Measurements from ENCODE around the gene TBXA2R. TPM values are rescaled to one million over a fixed set of nuclear protein-coding genes. Genes with fewer than 3 reads are reported as not detected.

The TBXA2R gene
- total RNA-seq, 1 donor from 2014 or later, result 0.39 TPM

- Histone ChIP-seq H3K36me3 (ENCODE audit: insufficient read depth, low read length) (no peaks in the 10 kb centered on the region), H2AFZ (ENCODE audit: low read depth, low read length) (no peak overlapping the region), H3K27me3 (ENCODE audit: insufficient read depth, low read length) (no peaks in the 10 kb centered on the region), H3K4me3 (ENCODE audit: insufficient read depth, low read depth, low read length) (no peak overlapping the region), H3K79me2 (ENCODE audit: insufficient read depth, low read length) (peaks cover 12% of the 10 kb centered on the region), H3K27ac (ENCODE audit: low read depth, low read length) (no peak overlapping the region), H3K9me3 (ENCODE audit: insufficient read depth, low read depth, low read length) (no peaks in the 10 kb centered on the region), H3K4me2 (ENCODE audit: low read length) (no peak overlapping the region), H4K20me1 (ENCODE audit: insufficient read depth, low read length) (peaks cover 7% of the 10 kb centered on the region), H3K4me1 (ENCODE audit: insufficient read depth, low read length) (no peaks in the 10 kb centered on the region), H3K9ac (ENCODE audit: low read length) (no peak overlapping the region)
- H3K27ac Mint-ChIP-seq (ENCODE audit: unreplicated experiment), result peak overlapping the region; percentile 7
- H3K9me3 Mint-ChIP-seq (ENCODE audit: unreplicated experiment), result no peaks in the 10 kb centered on the region
- H3K36me3 Mint-ChIP-seq (ENCODE audit: low read depth, unreplicated experiment), result peaks cover 6% of the 10 kb centered on the region
- H3K4me3 Mint-ChIP-seq (ENCODE audit: unreplicated experiment), result no peak overlapping the region
- FAIRE-seq (no peak), DNase-seq (ENCODE audit: low read depth) (no peak)
- no peaks in the 10 kb centered on the region for H3K4me1 Mint-ChIP-seq (ENCODE audit: low read depth, unreplicated experiment)
- H3K27me3 Mint-ChIP-seq (ENCODE audit: low read depth, unreplicated experiment), result no peaks in the 10 kb centered on the region
- no peak for TF ChIP-seq CTCF (IDR thresholded peaks at IDR 0.05; ENCODE audit: insufficient read depth, low read depth, low read length)
- no peak for TF ChIP-seq EZH2 (IDR thresholded peaks at IDR 0.05; ENCODE audit: insufficient read depth, low read length)
Measured at GRCh38 chr19:3618811-3619630, 12.3 kb upstream of the TBXA2R start.

- no peak overlapping the region for H2AFZ ChIP-seq (ENCODE audit: low read depth, low read length)
- H3K27me3 ChIP-seq (ENCODE audit: insufficient read depth, low read length), result no peaks in the 10 kb centered on the region
- FAIRE-seq, result no peak
Measured at GRCh38 chr19:3618144-3618810, 11.6 kb upstream of the TBXA2R start.

More at GRCh38 chr19:3618144-3618810, 11.6 kb upstream of the TBXA2R start:
- Mint-ChIP-seq H3K4me1 (ENCODE audit: low read depth, unreplicated experiment) (no peaks in the 10 kb centered on the region), H3K36me3 (ENCODE audit: low read depth, unreplicated experiment) (peaks cover 6% of the 10 kb centered on the region), H3K4me3 (ENCODE audit: unreplicated experiment) (no peak overlapping the region), H3K27me3 (ENCODE audit: low read depth, unreplicated experiment) (no peaks in the 10 kb centered on the region), H3K9me3 (ENCODE audit: unreplicated experiment) (no peaks in the 10 kb centered on the region), H3K27ac (ENCODE audit: unreplicated experiment) (peak overlapping the region; percentile 47)
- TF ChIP-seq EZH2 (IDR thresholded peaks at IDR 0.05; ENCODE audit: insufficient read depth, low read length) (no peak), CTCF (IDR thresholded peaks at IDR 0.05; ENCODE audit: insufficient read depth, low read depth, low read length) (peak; percentile 43)
- no peak overlapping the region for H3K27ac ChIP-seq (ENCODE audit: low read depth, low read length)
- peaks cover 6% of the 10 kb centered on the region for H4K20me1 ChIP-seq (ENCODE audit: insufficient read depth, low read length)
- no peaks in the 10 kb centered on the region for H3K36me3 ChIP-seq (ENCODE audit: insufficient read depth, low read length)
- H3K4me2 ChIP-seq (ENCODE audit: low read length), result no peak overlapping the region
- H3K79me2 ChIP-seq (ENCODE audit: insufficient read depth, low read length), result peaks cover 5% of the 10 kb centered on the region
- no peaks in the 10 kb centered on the region for H3K4me1 ChIP-seq (ENCODE audit: insufficient read depth, low read length)
- H3K9ac ChIP-seq (ENCODE audit: low read length), result no peak overlapping the region
- DNase-seq (ENCODE audit: low read depth), result no peak
- H3K9me3 ChIP-seq (ENCODE audit: insufficient read depth, low read depth, low read length), result no peaks in the 10 kb centered on the region
- no peak overlapping the region for H3K4me3 ChIP-seq (ENCODE audit: insufficient read depth, low read depth, low read length)

Data from astrocyte (in vitro differentiated cells and primary cell).